Astrocyte of the spinal cord (primary cell): Measurements from ENCODE around the gene EMX2.
A peak's percentile ranks its signal among the peaks of the same experiment; 100 is the strongest.

ENCODE experiments used
- DNase-seq: peaks from one replicate; pipeline ENCODE4 v3.0.0; 2011; ENCODE audit warnings: low read depth, low spot score
- H3K4me3 ChIP-seq: 2 replicates; pipeline ENCODE4 v1.5.1; 2011; ENCODE audit warnings: low read depth, mild to moderate bottlenecking, low read length, moderate library complexity
- CTCF ChIP-seq: IDR thresholded peaks from 2 replicates; pipeline ENCODE4 v1.5.1; 2012; ENCODE audit warnings: low read depth, mild to moderate bottlenecking, low read length, inconsistent platforms
- in situ Hi-C: cut with HindIII; loops from 2 replicates; pipeline ENCODE4 v1.10.0; 2017; ENCODE audit warnings: low sequenced_read_pairs

Gene EMX2

GRCh38 chr10:117535298-117536071, 7.1 kb upstream of the EMX2 start:
- no peak for TF ChIP-seq CTCF
- no peak for DNase-seq
- H3K4me3 ChIP-seq = no peak overlapping the region
- in situ Hi-C loops = no loop called here

GRCh38 chr10:117536072-117536865, 6.3 kb upstream of the EMX2 start:
- in situ Hi-C loops = no loop called here
- no peak for TF ChIP-seq CTCF
- no peak for DNase-seq
- H3K4me3 ChIP-seq = no peak overlapping the region

- no peak for DNase-seq
- TF ChIP-seq CTCF = peak; percentile 22
- no peak overlapping the region for H3K4me3 ChIP-seq
- in situ Hi-C loops = no loop called here
Measured at GRCh38 chr10:117536866-117537435, 5.6 kb upstream of the EMX2 start.

- in situ Hi-C loops = no loop called here
- DNase-seq = no peak
- no peak overlapping the region for H3K4me3 ChIP-seq
Measured at GRCh38 chr10:117537436-117537903, 5.1 kb upstream of the EMX2 start.

GRCh38 chr10:117537904-117538524, 4.5 kb upstream of the EMX2 start:
- DNase-seq = no peak
- in situ Hi-C loops = no loop called here
- no peak overlapping the region for H3K4me3 ChIP-seq
- no peak for TF ChIP-seq CTCF

More at GRCh38 chr10:117537436-117537903, 5.1 kb upstream of the EMX2 start:
- peak; percentile 50 for TF ChIP-seq CTCF

- no peak for DNase-seq
- no peak overlapping the region for H3K4me3 ChIP-seq
- TF ChIP-seq CTCF = no peak
- in situ Hi-C loops = no loop called here
Measured at GRCh38 chr10:117539361-117539773, 3.2 kb upstream of the EMX2 start.
